HEK293T (cell line): ENCODE results near the gene RHEB.

Experiments
- CTCF ChIA-PET: fragments of 350-600 bp; formaldehyde crosslinking; extraction: SDS; loops from one replicate; lab custom pipeline; 2021; ENCODE audit warnings: antibody characterized with exemption, inconsistent platforms; lab: Yijun Ruan, JAX
- POLR2A ChIA-PET: fragments of 350-600 bp; formaldehyde crosslinking; extraction: SDS; loops from one replicate; lab custom pipeline; 2020; ENCODE audit warnings: antibody characterized with exemption, inconsistent platforms; lab: Yijun Ruan, JAX
- DNase-seq: peaks from one replicate; pipeline ENCODE4 v3.0.0; 2012; ENCODE audit warnings: mixed read lengths; ENCODE audit errors: extremely low spot score
- ARNT ChIP-seq: fragments of 450-650 bp; IDR thresholded peaks from 2 replicates; pipeline ENCODE4 v1.6.1; 2017; ENCODE audit warnings: mild to moderate bottlenecking
- BHLHE40 ChIP-seq: fragments of 450-650 bp; IDR thresholded peaks from 2 replicates; pipeline ENCODE4 v1.6.1; 2016; ENCODE audit warnings: mild to moderate bottlenecking, moderate library complexity, borderline replicate concordance
- CTBP1 ChIP-seq: fragments of 450-650 bp; IDR thresholded peaks from 2 replicates; pipeline ENCODE4 v1.6.1; 2016; ENCODE audit warnings: borderline replicate concordance
- ELF4 ChIP-seq: fragments of 450-650 bp; IDR thresholded peaks from 2 replicates; pipeline ENCODE4 v1.6.1; 2017; ENCODE audit warnings: antibody characterized with exemption
- FOXA1 ChIP-seq: fragments of 450-650 bp; IDR thresholded peaks from 2 replicates; pipeline ENCODE4 v1.6.1; 2016; ENCODE audit warnings: mild to moderate bottlenecking
- FOXK2 ChIP-seq: fragments of 450-650 bp; IDR thresholded peaks from 2 replicates; pipeline ENCODE4 v1.6.1; 2016; ENCODE audit warnings: mild to moderate bottlenecking
- FOXM1 ChIP-seq: fragments of 450-650 bp; IDR thresholded peaks from 2 replicates; pipeline ENCODE4 v1.6.1; 2017; ENCODE audit warnings: mild to moderate bottlenecking, borderline replicate concordance
- HDGF ChIP-seq: fragments of 450-650 bp; IDR thresholded peaks from 2 replicates; pipeline ENCODE4 v1.6.1; 2017; ENCODE audit warnings: antibody characterized with exemption, borderline replicate concordance
- L3MBTL2 ChIP-seq: fragments of 450-650 bp; conservative IDR thresholded peaks from 2 replicates; pipeline ENCODE4 v1.6.1; 2016; ENCODE audit warnings: mild to moderate bottlenecking
- LEF1 ChIP-seq: fragments of 450-650 bp; IDR thresholded peaks from 2 replicates; pipeline ENCODE4 v1.6.1; 2017; ENCODE audit warnings: mild to moderate bottlenecking, borderline replicate concordance
- NFRKB ChIP-seq: fragments of 450-650 bp; IDR thresholded peaks from 2 replicates; pipeline ENCODE4 v1.6.1; 2016; ENCODE audit warnings: mild to moderate bottlenecking, moderate library complexity
- PKNOX1 ChIP-seq: fragments of 450-650 bp; IDR thresholded peaks from 2 replicates; pipeline ENCODE4 v1.6.1; 2016
- SP1 ChIP-seq: fragments of 450-650 bp; IDR thresholded peaks from 2 replicates; pipeline ENCODE4 v1.6.1; 2017
- SUZ12 ChIP-seq: fragments of 450-650 bp; IDR thresholded peaks from 2 replicates; pipeline ENCODE4 v1.6.1; 2016; ENCODE audit warnings: mild to moderate bottlenecking
- TARDBP ChIP-seq: fragments of 450-650 bp; IDR thresholded peaks from 2 replicates; pipeline ENCODE4 v1.6.1; 2016
- ZNF384 ChIP-seq: fragments of 450-650 bp; IDR thresholded peaks from 2 replicates; pipeline ENCODE4 v1.6.1; 2016

The RHEB gene

GRCh38 chr7:151494298-151495284, 25.1 kb downstream of the RHEB start:
- DNase-seq, result no peak
- CTCF ChIA-PET, result interaction anchor here (0.5 kb wide), 1 partner anchor 18 kb away, joined by 3 read pairs; no protein-coding TSS in a partner anchor
- POLR2A ChIA-PET, result no interaction called here
- no peak for TF ChIP-seq ELF4
- TF ChIP-seq TARDBP, result no peak

DNA sequence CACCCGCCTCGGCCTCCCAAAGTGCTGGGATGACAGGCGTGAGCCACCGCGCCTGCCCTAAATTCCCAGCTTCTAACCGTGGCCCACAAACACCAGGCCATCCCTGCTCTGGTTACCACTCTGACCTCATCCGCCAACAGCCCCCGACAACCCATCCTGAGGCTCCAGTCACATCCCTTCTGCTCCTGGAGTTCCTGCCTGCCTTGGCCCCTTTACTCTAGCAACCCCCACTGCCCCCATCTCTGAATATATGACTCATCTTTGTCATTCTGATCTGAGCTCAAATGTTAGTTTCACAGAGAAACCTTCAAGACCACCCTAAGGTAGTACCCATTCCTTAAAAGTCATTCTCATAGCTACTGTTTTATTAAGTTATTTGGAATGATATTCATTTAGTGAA, 26.6 kb downstream of the RHEB start:
- ChIA-PET POLR2A (no interaction called here), CTCF (no interaction called here)
- TF ChIP-seq BHLHE40, result no peak
- TF ChIP-seq L3MBTL2, result no peak
- TF ChIP-seq NFRKB, result no peak
- TF ChIP-seq ELF4, result no peak
- no peak for TF ChIP-seq ZNF384
- no peak for TF ChIP-seq LEF1
- no peak for TF ChIP-seq HDGF
- TF ChIP-seq TARDBP, result no peak
- no peak for TF ChIP-seq FOXA1
- no peak for TF ChIP-seq FOXM1
- TF ChIP-seq ARNT, result no peak
- no peak for DNase-seq

DNA sequence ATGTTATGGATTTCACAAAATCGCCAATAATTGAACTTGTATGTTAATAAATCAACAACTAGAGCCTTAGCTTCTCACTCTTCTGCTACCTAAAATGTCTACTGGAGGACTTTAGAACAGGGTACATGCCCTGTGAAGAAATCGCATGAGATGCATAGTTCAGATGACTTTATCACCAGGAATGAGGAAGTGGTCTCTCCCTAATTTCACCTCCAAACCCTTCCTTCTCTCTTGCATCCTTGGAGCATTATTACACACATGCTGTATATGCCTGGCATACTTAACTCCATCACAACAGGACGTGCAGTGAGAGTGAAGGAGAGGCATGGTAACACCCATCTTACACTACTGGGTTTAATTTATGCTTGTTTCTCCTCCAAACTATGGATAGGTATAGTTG, 27.8 kb downstream of the RHEB start:
- no peak for DNase-seq
- POLR2A ChIA-PET, result no interaction called here
- TF ChIP-seq TARDBP (no peak), FOXM1 (no peak), ARNT (no peak), HDGF (no peak), FOXK2 (no peak), L3MBTL2 (no peak)
- CTCF ChIA-PET, result no interaction called here

DNA sequence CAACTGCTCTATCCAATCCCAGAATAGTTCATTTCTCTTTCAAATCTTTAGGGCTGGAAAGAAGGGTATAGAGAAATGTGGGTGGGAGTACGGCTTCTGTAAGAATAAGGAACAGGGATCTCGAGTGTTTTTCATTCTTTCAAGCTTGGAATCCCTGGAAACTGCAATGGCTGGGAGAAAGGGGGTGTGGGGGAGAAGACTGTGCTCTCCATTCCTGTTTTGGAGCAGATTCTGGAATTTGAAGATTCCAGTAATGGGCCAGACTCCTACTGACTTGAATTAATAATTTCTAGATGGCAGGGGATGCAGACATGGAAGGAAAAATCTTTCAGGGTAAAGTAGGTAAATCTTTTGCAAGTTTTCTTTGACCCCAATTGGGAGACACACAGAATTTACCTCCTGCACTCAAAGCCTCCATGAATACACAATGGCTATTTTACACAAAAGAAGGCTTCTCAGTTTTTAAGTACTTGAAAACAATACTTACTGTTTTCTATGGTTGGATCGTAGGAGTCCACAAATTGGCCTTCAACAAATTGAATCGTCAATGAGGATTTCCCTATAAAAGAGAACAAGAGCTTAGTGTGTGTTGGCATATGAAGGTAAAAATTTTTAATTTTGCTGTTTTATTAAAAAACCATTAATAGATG, 29.1 kb downstream of the RHEB start:
- POLR2A ChIA-PET, result no interaction called here
- CTCF ChIA-PET, result no interaction called here
- no peak for DNase-seq
- TF ChIP-seq HDGF (no peak), SP1 (no peak), FOXA1 (no peak)

GRCh38 chr7:151489498-151489897, 30.2 kb downstream of the RHEB start:
- DNase-seq, result no peak
- CTCF ChIA-PET, result no interaction called here
- POLR2A ChIA-PET, result no interaction called here
- TF ChIP-seq FOXM1 (no peak), SUZ12 (no peak), FOXK2 (no peak), TARDBP (no peak), L3MBTL2 (no peak), ZNF384 (no peak), CTBP1 (no peak), NFRKB (no peak), PKNOX1 (no peak), HDGF (no peak)

GRCh38 chr7:151488096-151488495, 31.6 kb downstream of the RHEB start:
- TF ChIP-seq SUZ12 (no peak), PKNOX1 (no peak), FOXA1 (no peak), FOXM1 (no peak), ELF4 (no peak), ZNF384 (no peak), BHLHE40 (no peak)
- ChIA-PET POLR2A (no interaction called here), CTCF (no interaction called here)
- DNase-seq, result no peak

DNA sequence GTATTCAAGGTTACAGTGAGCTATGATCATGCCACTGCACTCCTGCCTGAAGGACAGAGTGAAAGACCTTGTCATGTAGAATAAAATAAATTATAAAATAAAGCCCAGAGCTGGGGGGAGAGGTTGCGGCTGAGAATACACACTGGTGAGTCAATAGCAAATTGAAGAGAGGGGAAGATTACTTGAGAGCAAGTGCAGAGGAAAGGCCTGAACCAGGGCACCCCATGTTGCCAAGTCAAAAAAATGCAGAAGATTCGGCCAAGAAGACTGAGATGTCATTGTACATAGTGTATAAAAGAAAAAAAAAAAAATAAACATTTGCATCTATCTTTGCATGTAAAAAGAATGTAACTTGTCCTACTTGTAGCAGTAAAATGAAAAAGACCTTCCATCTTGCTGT, 32.5 kb downstream of the RHEB start:
- TF ChIP-seq BHLHE40 (no peak), PKNOX1 (no peak), SUZ12 (no peak), ZNF384 (no peak), ELF4 (no peak), ARNT (no peak), FOXM1 (no peak), FOXA1 (no peak), LEF1 (no peak), HDGF (no peak), SP1 (no peak), CTBP1 (no peak), NFRKB (no peak), L3MBTL2 (no peak)
- CTCF ChIA-PET, result no interaction called here
- POLR2A ChIA-PET, result no interaction called here

More for the DNA sequence above, 32.5 kb downstream of the RHEB start:
- DNase-seq, result no peak
